ENCODE measurements around the gene RAB11FIP4.

DNA sequence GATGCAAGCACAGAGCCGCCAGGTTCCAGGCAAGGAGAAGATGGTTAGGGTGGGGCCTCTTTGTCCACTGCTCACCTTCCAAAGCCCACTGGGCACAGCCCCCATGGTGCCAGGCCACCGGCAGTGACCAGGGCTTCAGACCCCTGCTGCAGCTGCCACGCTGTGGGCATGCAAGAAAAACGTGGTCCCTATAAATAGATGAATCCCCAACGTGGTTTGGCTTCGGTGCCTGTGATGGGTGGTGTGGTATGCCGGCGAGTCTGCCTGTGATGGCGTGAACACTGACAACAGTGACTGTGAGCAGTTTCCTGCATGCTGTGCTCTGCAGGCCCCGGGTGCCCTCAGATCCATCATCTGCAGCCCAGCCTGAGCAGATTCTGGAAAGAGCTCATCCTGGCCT is 36.6 kb downstream of the RAB11FIP4 start:
- TF ChIP-seq, protein P1, sequence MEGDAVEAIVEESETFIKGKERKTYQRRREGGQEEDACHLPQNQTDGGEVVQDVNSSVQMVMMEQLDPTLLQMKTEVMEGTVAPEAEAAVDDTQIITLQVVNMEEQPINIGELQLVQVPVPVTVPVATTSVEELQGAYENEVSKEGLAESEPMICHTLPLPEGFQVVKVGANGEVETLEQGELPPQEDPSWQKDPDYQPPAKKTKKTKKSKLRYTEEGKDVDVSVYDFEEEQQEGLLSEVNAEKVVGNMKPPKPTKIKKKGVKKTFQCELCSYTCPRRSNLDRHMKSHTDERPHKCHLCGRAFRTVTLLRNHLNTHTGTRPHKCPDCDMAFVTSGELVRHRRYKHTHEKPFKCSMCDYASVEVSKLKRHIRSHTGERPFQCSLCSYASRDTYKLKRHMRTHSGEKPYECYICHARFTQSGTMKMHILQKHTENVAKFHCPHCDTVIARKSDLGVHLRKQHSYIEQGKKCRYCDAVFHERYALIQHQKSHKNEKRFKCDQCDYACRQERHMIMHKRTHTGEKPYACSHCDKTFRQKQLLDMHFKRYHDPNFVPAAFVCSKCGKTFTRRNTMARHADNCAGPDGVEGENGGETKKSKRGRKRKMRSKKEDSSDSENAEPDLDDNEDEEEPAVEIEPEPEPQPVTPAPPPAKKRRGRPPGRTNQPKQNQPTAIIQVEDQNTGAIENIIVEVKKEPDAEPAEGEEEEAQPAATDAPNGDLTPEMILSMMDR (IDR thresholded peaks at IDR 0.05; ENCODE audit: borderline replicate concordance, extremely low read depth, low read length, poor library complexity, severe bottlenecking), result no peak
- TF ChIP-seq EZH2 (IDR thresholded peaks at IDR 0.05; ENCODE audit: borderline replicate concordance, low read depth, low read length, severe bottlenecking), result no peak
